Colonic mucosa (tissue), 4 donors: Measurements from ENCODE around the gene AK2. TPM values are rescaled to one million over a fixed set of nuclear protein-coding genes. Genes with fewer than 3 reads are reported as not detected.

Source experiments
- DNase-seq: peaks from one replicate; pipeline ENCODE4 v3.0.0-alpha.2; 2020
- H3K27ac ChIP-seq: fragments of 200-600 bp; one replicate; pipeline ENCODE4 v1.8.0; 2021
- H3K27me3 ChIP-seq: fragments of 200-600 bp; one replicate; pipeline ENCODE4 v1.8.0; 2021
- H3K36me3 ChIP-seq: fragments of 200-600 bp; one replicate; pipeline ENCODE4 v1.8.0; 2021
- H3K4me1 ChIP-seq: fragments of 200-600 bp; one replicate; pipeline ENCODE4 v1.8.0; 2021; ENCODE audit warnings: mild to moderate bottlenecking
- H3K4me3 ChIP-seq: fragments of 200-600 bp; one replicate; pipeline ENCODE4 v1.8.0; 2021
- H3K9ac ChIP-seq, 2 donors: one replicate each; pipeline ENCODE4 v1.7.0; 2013; ENCODE audit warnings: control low read depth in 2 of 2, low read depth in 2 of 2, low read length in 2 of 2
- H3K9me3 ChIP-seq: fragments of 200-600 bp; one replicate; pipeline ENCODE4 v1.8.0; 2021
- CTCF ChIP-seq: fragments of 200-600 bp; IDR thresholded peaks from one replicate; pipeline ENCODE4 v1.8.0; 2022; ENCODE audit warnings: antibody characterized with exemption, mild to moderate bottlenecking
- intact Hi-C: fragments of 100-400 bp; cut with DNase I; formaldehyde crosslinking; loops from one replicate; pipeline ENCODE4 v1.14.1; 2022
- total RNA-seq, 2 donors: library from RNA; stranded (reverse); fragmentation: NEBNext Ultra II Directional in 1 of 2; extraction: Animal tissue kit (Norgen Biotek cat#: 25700) in 1 of 2; gene quantifications; one replicate each; pipeline ENCODE4 v1.2.1, GENCODE V29; 2021
- donor health status: healthy.
- donor health status: DM: no; HTN: no; CAD: no.
- donor health status: DM: no; HTN: no; CAD: no.

Gene AK2
- total RNA-seq, 2 donors from 2014 or later, result 206 to 243 TPM

- Histone ChIP-seq H3K27ac (no peak overlapping the region), H3K36me3 (no peaks in the 10 kb centered on the region), H3K9me3 (no peaks in the 10 kb centered on the region), H3K27me3 (no peaks in the 10 kb centered on the region), H3K9ac (no peak overlapping the region), H3K4me1 (peaks cover 12% of the 10 kb centered on the region), H3K4me3 (no peak overlapping the region)
- no peak for DNase-seq
- no peak for TF ChIP-seq CTCF
- intact Hi-C loops, result no loop called here
Measured at GRCh38 chr1:32984090-32984454, 52.6 kb downstream of the AK2 start.

- no peak overlapping the region for H3K4me3 ChIP-seq
- intact Hi-C loops, result no loop called here
- H3K4me1 ChIP-seq, result peaks cover 12% of the 10 kb centered on the region
- no peaks in the 10 kb centered on the region for H3K27me3 ChIP-seq
- H3K36me3 ChIP-seq, result no peaks in the 10 kb centered on the region
- no peaks in the 10 kb centered on the region for H3K9me3 ChIP-seq
- DNase-seq, result no peak
- H3K27ac ChIP-seq, result no peak overlapping the region
- TF ChIP-seq CTCF, result no peak
- H3K9ac ChIP-seq, result no peak overlapping the region
Measured at GRCh38 chr1:32983020-32983419, 53.7 kb downstream of the AK2 start.

DNA sequence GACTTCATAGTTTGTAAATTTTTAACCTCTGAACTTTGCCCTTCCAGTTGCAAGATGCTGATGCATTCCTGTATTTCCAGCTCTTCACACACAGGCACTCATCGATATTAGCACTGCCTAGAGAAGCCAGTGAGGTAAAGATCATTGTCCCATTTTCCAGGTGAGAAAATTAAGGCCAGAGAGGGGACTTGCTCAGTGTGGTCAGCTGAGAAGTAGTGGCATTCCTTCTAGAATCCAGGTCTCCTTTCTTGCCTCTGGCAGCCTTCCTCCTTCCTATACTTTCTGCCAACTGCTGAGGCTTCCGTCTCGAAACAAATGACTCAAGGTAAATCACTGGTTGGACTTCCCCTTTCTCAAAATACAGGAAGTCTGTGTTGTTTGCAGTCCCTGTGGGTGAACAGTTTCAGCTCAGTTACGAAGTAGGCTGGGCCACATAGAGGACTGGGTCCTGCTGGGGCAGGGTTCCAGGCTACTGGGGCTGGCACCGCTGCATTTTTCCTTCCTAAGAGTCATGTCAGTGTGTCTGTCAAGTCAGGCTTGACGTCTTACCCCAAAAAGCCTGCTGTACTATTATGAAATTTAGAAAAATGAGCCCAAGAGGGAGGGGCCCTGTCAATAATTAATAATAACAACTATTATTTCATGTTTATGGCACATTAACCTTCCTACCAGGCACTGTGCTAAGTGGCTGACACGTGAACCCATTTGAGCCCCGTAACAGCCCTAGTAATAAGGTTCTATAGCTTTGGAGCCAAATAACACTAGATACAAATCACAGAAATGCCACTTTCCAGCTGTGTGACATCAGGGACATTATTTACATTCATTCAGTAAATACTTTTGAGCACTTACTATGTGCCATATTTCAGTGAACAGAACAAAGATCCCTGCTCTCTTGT lies 55.4 kb downstream of the AK2 start:
- TF ChIP-seq CTCF, result no peak
- Histone ChIP-seq H3K27me3 (no peaks in the 10 kb centered on the region), H3K9me3 (no peaks in the 10 kb centered on the region), H3K36me3 (no peaks in the 10 kb centered on the region), H3K27ac (peak overlapping the region; percentile 68), H3K4me3 (no peak overlapping the region), H3K9ac (peak overlapping the region; percentile 26 to 68), H3K4me1 (peaks cover 12% of the 10 kb centered on the region)
- DNase-seq, result peak; percentile 77
- intact Hi-C loops, result no loop called here

GRCh38 chr1:32980080-32980479 lies 56.6 kb downstream of the AK2 start:
- TF ChIP-seq CTCF, result no peak
- Histone ChIP-seq H3K27me3 (no peaks in the 10 kb centered on the region), H3K9me3 (no peaks in the 10 kb centered on the region), H3K9ac (no peak overlapping the region), H3K4me3 (no peak overlapping the region), H3K4me1 (peaks cover 12% of the 10 kb centered on the region), H3K36me3 (no peaks in the 10 kb centered on the region), H3K27ac (peak overlapping the region; percentile 68)
- no peak for DNase-seq
- intact Hi-C loops, result no loop called here

DNA sequence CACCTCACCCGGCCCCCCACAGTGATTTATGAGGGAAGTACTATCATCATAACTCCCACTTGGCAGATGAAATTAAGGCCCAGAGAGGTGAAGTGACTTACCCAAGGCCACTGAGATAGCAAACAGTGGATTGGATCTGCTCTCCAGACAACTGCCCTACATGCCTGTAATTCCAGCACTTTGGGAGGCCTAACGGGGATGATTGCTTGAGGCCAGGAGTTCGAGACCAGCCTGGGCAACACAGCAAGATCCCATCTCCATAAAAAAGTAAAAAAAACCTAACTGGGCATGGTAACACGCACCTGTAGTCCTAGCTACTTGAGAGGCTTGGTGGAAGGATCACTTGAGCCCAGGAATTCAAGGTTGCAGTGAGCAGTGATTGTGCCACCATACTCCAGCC lies 57.8 kb downstream of the AK2 start:
- Histone ChIP-seq H3K9me3 (no peaks in the 10 kb centered on the region), H3K36me3 (no peaks in the 10 kb centered on the region), H3K4me1 (peaks cover 12% of the 10 kb centered on the region), H3K4me3 (no peak overlapping the region), H3K27me3 (no peaks in the 10 kb centered on the region), H3K9ac (no peak overlapping the region), H3K27ac (no peak overlapping the region)
- intact Hi-C loops, result no loop called here
- DNase-seq, result no peak
- no peak for TF ChIP-seq CTCF
